K562 (cell line): ENCODE data around the gene MMUT. TPM values are rescaled to one million over a fixed set of nuclear protein-coding genes. Genes with fewer than 3 reads are reported as not detected.

Experiments
- HMG20B ChIP-seq: fragments of 250-450 bp; sonication (Bioruptor Pico); IDR thresholded peaks from 2 replicates; pipeline ENCODE4 v1.5.0; 2021; ENCODE audit warnings: mild to moderate bottlenecking
- KAT7 ChIP-seq: sonication (generic); formaldehyde crosslinking; IDR thresholded peaks from 2 replicates; pipeline ENCODE4 v1.8.0; 2022; ENCODE audit warnings: missing genetic modification reagents, mild to moderate bottlenecking, borderline replicate concordance
- MXI1 ChIP-seq: IDR thresholded peaks from 2 replicates; pipeline ENCODE4 v1.6.1; 2011; ENCODE audit warnings: low read depth, mild to moderate bottlenecking, improper control_type of control experiment, low read length
- TSHZ1 ChIP-seq: fragments of 250-450 bp; sonication (Bioruptor Pico); IDR thresholded peaks from 2 replicates; pipeline ENCODE4 v1.4.0; 2020; ENCODE audit warnings: mild to moderate bottlenecking, moderate library complexity
- ZEB2 ChIP-seq: fragments of 450-650 bp; IDR thresholded peaks from 2 replicates; pipeline ENCODE4 v1.6.1; 2016
- ZNF398 ChIP-seq: fragments of 250-450 bp; sonication (Bioruptor Pico); IDR thresholded peaks from 2 replicates; pipeline ENCODE4 v1.8.0; 2021; ENCODE audit warnings: moderate library complexity, mild to moderate bottlenecking, inconsistent platforms
- ZNF444 ChIP-seq: fragments of 250-450 bp; sonication (Bioruptor Pico); IDR thresholded peaks from 2 replicates; pipeline ENCODE4 v1.4.0; 2020; ENCODE audit warnings: mild to moderate bottlenecking, moderate library complexity
- ZNF609 ChIP-seq: sonication (generic); formaldehyde crosslinking; IDR thresholded peaks from 2 replicates; pipeline ENCODE4 v1.8.1; 2023; ENCODE audit warnings: missing genetic modification reagents, mild to moderate bottlenecking, borderline replicate concordance
- ZNF696 ChIP-seq: fragments of 250-450 bp; sonication (Bioruptor Pico); conservative IDR thresholded peaks from 2 replicates; pipeline ENCODE4 v1.4.0; 2020; ENCODE audit warnings: mild to moderate bottlenecking, moderate library complexity
- polyA plus RNA-seq, 8 experiments: library from polyadenylated mRNA; depleted of rRNA in 4 of 8; stranded (reverse) in 5 of 8; unstranded in 3 of 8; fragments of >200 nt; fragmentation: Nextera tagmentation in 2 of 8; fragmentation: Illumina TruSeq in 1 of 8; extraction: Ambion mirVana in 2 of 8; extraction: Trizol in 1 of 8; gene quantifications; 2 replicates each; pipeline versions ENCODE4 v1.2.1 to v1.2.3, GENCODE V29; 2011 to 2014; ENCODE audit warnings: inconsistent platforms in 1 of 8, missing spikeins in 1 of 8
- total RNA-seq, 7 experiments: library from RNA; depleted of rRNA in 6 of 7; stranded (reverse); fragments of >200 nt in 6 of 7; fragmentation: Illumina TruSeq in 2 of 7; extraction: Trizol in 2 of 7; gene quantifications; 2 replicates each; pipeline versions ENCODE4 v1.2.1 to v1.2.3, GENCODE V29; 2011 to 2021; ENCODE audit warnings: low replicate concordance in 1 of 7

Gene MMUT
- total and polyA plus RNA-seq, 9 of the 15 experiments (the other 6 are each of a cell fraction or from before 2014, with no cell fraction given): 7.1 to 26.4 (median 16.0) TPM

GRCh38 chr6:49462927-49463611 lies at the start of gene MMUT, which contains the start of gene CENPQ (continued):
- TF ChIP-seq ZNF609 (CRISPR knock-in tag): 0 out of 2 replicates have a peak, but pooled peaks have one; percentile 45
- peak; percentile 74 for TF ChIP-seq ZEB2
- no peak for TF ChIP-seq ZNF696 (CRISPR knock-in tag)
- TF ChIP-seq KAT7: no peak; the same call in 1 of the 2 replicates
- TF ChIP-seq ZNF444 (CRISPR knock-in tag): no peak
- TF ChIP-seq MXI1: peak; percentile 88
- TF ChIP-seq TSHZ1 (CRISPR knock-in tag): no peak
- TF ChIP-seq HMG20B (CRISPR knock-in tag): no peak
- no peak for TF ChIP-seq ZNF398
- TF ChIP-seq, all 486 proteins: peak for 164
